ENCODE measurements around the gene SORCS2.

The SORCS2 gene

GRCh38 chr4:7499661-7500060 lies 307.3 kb downstream of the SORCS2 start:
- Histone ChIP-seq H3K9me3 (ENCODE audit: control insufficient read depth, insufficient read depth, low read length) (no peaks in the 10 kb centered on the region), H3K27me3 (ENCODE audit: control insufficient read depth, low read length) (no peaks in the 10 kb centered on the region), H4K20me1 (ENCODE audit: control insufficient read depth, insufficient read depth, low read depth, low read length) (no peaks in the 10 kb centered on the region), H3K36me3 (ENCODE audit: control insufficient read depth, low read length) (no peaks in the 10 kb centered on the region), H3K27ac (ENCODE audit: low read depth, low read length) (no peak overlapping the region), H3K4me2 (ENCODE audit: low read length) (no peak overlapping the region), H3F3A (ENCODE audit: control insufficient read depth, insufficient read depth) (no peaks in the 10 kb centered on the region; the same call in 1 of the 2 replicates), H3K4me1 (ENCODE audit: control insufficient read depth, low read length) (peaks cover 30% of the 10 kb centered on the region), H3K79me2 (ENCODE audit: control insufficient read depth, low read length) (no peaks in the 10 kb centered on the region), H3K9me2 (replicated peaks; ENCODE audit: control insufficient read depth, low read length) (no peaks in the 10 kb centered on the region), H3K4me3 (ENCODE audit: low read length) (no peak overlapping the region)
- TF ChIP-seq EZH2phosphoT487 (IDR thresholded peaks at IDR 0.05; ENCODE audit: borderline replicate concordance, low read length): no peak
- no peak for TF ChIP-seq CTCF (IDR thresholded peaks at IDR 0.05; ENCODE audit: low read depth, low read length, poor library complexity, severe bottlenecking)

- no peaks in the 10 kb centered on the region for H3K9me3 ChIP-seq (ENCODE audit: control insufficient read depth, insufficient read depth, low read length)
- no peak for TF ChIP-seq EZH2phosphoT487 (IDR thresholded peaks at IDR 0.05; ENCODE audit: borderline replicate concordance, low read length)
- no peak for TF ChIP-seq CTCF (IDR thresholded peaks at IDR 0.05; ENCODE audit: low read depth, low read length, poor library complexity, severe bottlenecking)
- no peaks in the 10 kb centered on the region for H3K79me2 ChIP-seq (ENCODE audit: control insufficient read depth, low read length)
- H4K20me1 ChIP-seq (ENCODE audit: control insufficient read depth, insufficient read depth, low read depth, low read length): no peaks in the 10 kb centered on the region
- H3K9me2 ChIP-seq (replicated peaks; ENCODE audit: control insufficient read depth, low read length): no peaks in the 10 kb centered on the region
- no peak overlapping the region for H3K27ac ChIP-seq (ENCODE audit: low read depth, low read length)
- no peaks in the 10 kb centered on the region for H3K36me3 ChIP-seq (ENCODE audit: control insufficient read depth, low read length)
- H3K4me1 ChIP-seq (ENCODE audit: control insufficient read depth, low read length): peaks cover 38% of the 10 kb centered on the region
- H3K4me3 ChIP-seq (ENCODE audit: low read length): no peak overlapping the region
- H3K4me2 ChIP-seq (ENCODE audit: low read length): no peak overlapping the region
- no peaks in the 10 kb centered on the region for H3K27me3 ChIP-seq (ENCODE audit: control insufficient read depth, low read length)
- H3F3A ChIP-seq (ENCODE audit: control insufficient read depth, insufficient read depth): no peaks in the 10 kb centered on the region; the same call in 1 of the 2 replicates
These were observed 308.1 kb downstream of the SORCS2 start for GRCh38 chr4:7500404-7500803.

GRCh38 chr4:7501314-7501713 lies 309.0 kb downstream of the SORCS2 start:
- Histone ChIP-seq H3K9me3 (ENCODE audit: control insufficient read depth, insufficient read depth, low read length) (no peaks in the 10 kb centered on the region), H3K4me2 (ENCODE audit: low read length) (no peak overlapping the region), H3F3A (ENCODE audit: control insufficient read depth, insufficient read depth) (no peaks in the 10 kb centered on the region; the same call in 1 of the 2 replicates), H3K27me3 (ENCODE audit: control insufficient read depth, low read length) (no peaks in the 10 kb centered on the region), H3K4me1 (ENCODE audit: control insufficient read depth, low read length) (peaks cover 47% of the 10 kb centered on the region), H3K9me2 (replicated peaks; ENCODE audit: control insufficient read depth, low read length) (no peaks in the 10 kb centered on the region), H3K4me3 (ENCODE audit: low read length) (no peak overlapping the region), H3K36me3 (ENCODE audit: control insufficient read depth, low read length) (no peaks in the 10 kb centered on the region), H4K20me1 (ENCODE audit: control insufficient read depth, insufficient read depth, low read depth, low read length) (no peaks in the 10 kb centered on the region), H3K79me2 (ENCODE audit: control insufficient read depth, low read length) (no peaks in the 10 kb centered on the region), H3K27ac (ENCODE audit: low read depth, low read length) (no peak overlapping the region)
- TF ChIP-seq CTCF (IDR thresholded peaks at IDR 0.05; ENCODE audit: low read depth, low read length, poor library complexity, severe bottlenecking) (no peak), EZH2phosphoT487 (IDR thresholded peaks at IDR 0.05; ENCODE audit: borderline replicate concordance, low read length) (no peak)

All from DOHH2 (cell line).